Right ventricle myocardium superior (tissue), 1 donor: ENCODE data around the gene ADORA3. TPM values are rescaled to one million over a fixed set of nuclear protein-coding genes. Genes with fewer than 3 reads are reported as not detected.
"Not testable (repeated sequence)": the region's sequence is repeated elsewhere in the genome, so short reads cannot be mapped to it uniquely, and the experiment has no call there.

Experiments
- ATAC-seq: fragments of 200-7000 bp; cut with Tn5 transposase; one replicate; pipeline ENCODE4 v1.9.1; 2020; ENCODE audit warnings: mild to moderate bottlenecking; ENCODE audit not compliant: poor library complexity
- DNase-seq: peaks from one replicate; pipeline ENCODE4 v3.0.0-alpha.2; 2020
- intact Hi-C: fragments of 100-400 bp; cut with DNase I; formaldehyde crosslinking; loops from one replicate; pipeline ENCODE4 v1.11.2; 2022
- long read RNA-seq: library from polyadenylated mRNA; unstranded; transcript quantifications from one replicate; pipeline ENCODE4 v2.0.0, GENCODE V29; 2021
- total RNA-seq: library from RNA; stranded (reverse); fragmentation: NEBNext Ultra II Directional; extraction: Animal tissue kit (Norgen Biotek cat#: 25700); gene quantifications from one replicate; pipeline ENCODE4 v1.2.1, GENCODE V29; 2021
- donor health status: DM: no; HTN: yes; CAD: no; lungs with severe emphysema.

ADORA3 gene
- total RNA-seq: 3.3 TPM
- long read RNA-seq, partial matches to known transcripts: 0 of 3 reads
- long read RNA-seq, other reads (novel, unspliced or antisense): 2 of 3 reads

GRCh38 chr1:111503585-111504060 is at the start of gene ADORA3, which contains the start of gene TMIGD3:
TSS of gene ADORA3 (minus strand) at chr1:111503633. CDS start at chr1:111503354, 279 bp downstream.
TSS of gene TMIGD3 (minus strand) at chr1:111503633. CDS start at chr1:111503354, 279 bp downstream.
- intact Hi-C loops: no loop called here
- peak; percentile 6 for ATAC-seq
- no peak for DNase-seq

GRCh38 chr1:111553196-111553595 is 49.8 kb upstream of the ADORA3 start:
- no peak for DNase-seq
- intact Hi-C loops: no loop called here

GRCh38 chr1:111552587-111552986 is 49.2 kb upstream of the ADORA3 start:
- DNase-seq (no peak), ATAC-seq (no peak)
- intact Hi-C loops: no loop called here

More at GRCh38 chr1:111553196-111553595, 49.8 kb upstream of the ADORA3 start:
- ATAC-seq: no peak

- no peak for ATAC-seq
- intact Hi-C loops: no loop called here
- no peak for DNase-seq
Observed at GRCh38 chr1:111551623-111552411, 48.4 kb upstream of the ADORA3 start.

- intact Hi-C loops, ATAC-seq, DNase-seq: not testable (repeated sequence)
Observed at GRCh38 chr1:111547786-111548185, 44.4 kb upstream of the ADORA3 start.

GRCh38 chr1:111542187-111542586 is 38.8 kb upstream of the ADORA3 start:
- DNase-seq (no peak), ATAC-seq (no peak)
- intact Hi-C loops: no loop called here

GRCh38 chr1:111541721-111542120 is 38.3 kb upstream of the ADORA3 start:
- ATAC-seq: no peak
- intact Hi-C loops: no loop called here

GRCh38 chr1:111540928-111541327 is 37.5 kb upstream of the ADORA3 start:
- no peak for ATAC-seq

More at GRCh38 chr1:111541721-111542120, 38.3 kb upstream of the ADORA3 start:
- DNase-seq: no peak

GRCh38 chr1:111538343-111539025 is 35.1 kb upstream of the ADORA3 start:
- ATAC-seq: no peak
- DNase-seq: no peak
- intact Hi-C loops: no loop called here

More at GRCh38 chr1:111540928-111541327, 37.5 kb upstream of the ADORA3 start:
- intact Hi-C loops: no loop called here
- no peak for DNase-seq

- intact Hi-C loops: no loop called here
- peak; percentile 25 for ATAC-seq
Observed at GRCh38 chr1:111535256-111536191, 32.1 kb upstream of the ADORA3 start.

GRCh38 chr1:111520053-111520452 is 16.6 kb upstream of the ADORA3 start:
- no peak for ATAC-seq
- intact Hi-C loops: no loop called here
- DNase-seq: no peak

More at GRCh38 chr1:111535256-111536191, 32.1 kb upstream of the ADORA3 start:
- DNase-seq: no peak

- no peak for ATAC-seq
- no peak for DNase-seq
- intact Hi-C loops: no loop called here
Observed at GRCh38 chr1:111517469-111518225, 14.2 kb upstream of the ADORA3 start.

- ATAC-seq (peak; percentile 66), DNase-seq (peak; percentile 77)
- intact Hi-C loops: no loop called here
Observed at GRCh38 chr1:111516005-111516535, 12.6 kb upstream of the ADORA3 start.

GRCh38 chr1:111515291-111516004 is 12.0 kb upstream of the ADORA3 start:
- peak; percentile 75 for ATAC-seq
- intact Hi-C loops: no loop called here

GRCh38 chr1:111513410-111514020 is 10.1 kb upstream of the ADORA3 start:
- intact Hi-C loops: no loop called here
- ATAC-seq: no peak
- DNase-seq: no peak

More at GRCh38 chr1:111515291-111516004, 12.0 kb upstream of the ADORA3 start:
- DNase-seq: peak; percentile 90

- no peak for DNase-seq
- no peak for ATAC-seq
- intact Hi-C loops: no loop called here
Observed at GRCh38 chr1:111512931-111513330, 9.5 kb upstream of the ADORA3 start.
